Endothelial cell of umbilical vein (primary cell): Measurements from ENCODE around the gene RNASEH2B. TPM values are rescaled to one million over a fixed set of nuclear protein-coding genes. Genes with fewer than 3 reads are reported as not detected.

Source experiments
- BruUV-seq: library from RNA; stranded (reverse); fragments of 400-500 nt; replicated peaks from 2 replicates; lab custom pipeline; 2021; lab: Mats Ljungman, UMichigan
- CTCF ChIA-PET: fragments of 300-600, 350-600 bp; sonication (Branson Sonifier 250); formaldehyde crosslinking; loops from one replicate; lab custom pipeline; 2021; ENCODE audit warnings: antibody characterized with exemption, inconsistent platforms; lab: Charles Lee
- POLR2A ChIA-PET: fragments of 300-600, 350-600 bp; sonication (Branson Sonifier 250); formaldehyde crosslinking; loops from one replicate; lab custom pipeline; 2021; ENCODE audit warnings: antibody characterized with exemption, inconsistent platforms; lab: Charles Lee
- DNase-seq: peaks from one replicate; pipeline ENCODE4 v3.0.0-alpha.2; 2011; ENCODE audit warnings: low read depth, low spot score
- FAIRE-seq: peaks from 2 replicates; lab custom pipeline; 2011; peaks lifted over from hg19 to GRCh38; lab: Jason Lieb, UNC
- H2AFZ ChIP-seq: 2 replicates; pipeline ENCODE4 v1.6.0; 2012; ENCODE audit warnings: low read depth, low read length, control low read depth, inconsistent platforms
- H3K27ac ChIP-seq: 2 replicates; pipeline ENCODE4 v1.5.1; 2011; ENCODE audit warnings: low read depth, mild to moderate bottlenecking, control low read depth, low read length, moderate library complexity; ENCODE audit not compliant: insufficient read depth
- H3K27me3 ChIP-seq, 2 experiments: 2 replicates each; pipeline versions ENCODE4 v1.6.0 to v1.6.1; 2011; ENCODE audit warnings: low read length in 2 of 2, mixed read lengths in 1 of 2; ENCODE audit not compliant: control insufficient read depth in 2 of 2, insufficient read depth in 2 of 2
- H3K36me3 ChIP-seq, 2 experiments: 2 replicates in 1 of 2; 3 replicates in 1 of 2; pipeline ENCODE4 v1.5.1; 2011; ENCODE audit warnings: low read length in 2 of 2, mild to moderate bottlenecking in 1 of 2, moderate library complexity in 1 of 2; ENCODE audit not compliant: control insufficient read depth in 2 of 2, insufficient read depth in 2 of 2; ENCODE audit errors: extremely low read depth in 1 of 2
- H3K4me1 ChIP-seq: 3 replicates; pipeline ENCODE4 v1.5.1; 2011; ENCODE audit warnings: mild to moderate bottlenecking, low read length; ENCODE audit not compliant: control insufficient read depth, insufficient read depth; ENCODE audit errors: extremely low read depth
- H3K4me2 ChIP-seq: 2 replicates; pipeline ENCODE4 v1.6.1; 2011; ENCODE audit warnings: low read length, control low read depth, mixed read lengths; ENCODE audit not compliant: insufficient read depth
- H3K4me3 ChIP-seq, 3 experiments: fragments of 200-600 bp in 1 of 3; sonication (generic), shearing (Covaris generic) in 1 of 3; replicated peaks in 1 of 3; 2 replicates each; pipeline ENCODE4 v1.5.1; 2011 to 2016; ENCODE audit warnings: control low read depth in 3 of 3, low read length in 3 of 3, mild to moderate bottlenecking in 2 of 3, inconsistent platforms in 1 of 3, low read depth in 1 of 3, moderate library complexity in 1 of 3; ENCODE audit not compliant: insufficient read depth in 1 of 3
- H3K79me2 ChIP-seq: 2 replicates; pipeline ENCODE4 v1.6.0; 2012; ENCODE audit warnings: low read length, inconsistent platforms; ENCODE audit not compliant: control insufficient read depth, insufficient read depth
- H3K9ac ChIP-seq: replicated peaks from 2 replicates; pipeline ENCODE3; 2011; ENCODE audit warnings: low read length, control low read depth; ENCODE audit not compliant: insufficient read depth; ENCODE audit errors: extremely low read depth
- H3K9me1 ChIP-seq: replicated peaks from 3 replicates; pipeline ENCODE4 v1.6.0; 2011; ENCODE audit warnings: mild to moderate bottlenecking, low read length; ENCODE audit not compliant: control insufficient read depth, insufficient read depth; ENCODE audit errors: extremely low read depth
- H3K9me3 ChIP-seq: replicated peaks from 2 replicates; pipeline ENCODE4 v1.5.1; 2012; ENCODE audit warnings: low read length, inconsistent platforms; ENCODE audit not compliant: control insufficient read depth, insufficient read depth
- H4K20me1 ChIP-seq: replicated peaks from 2 replicates; pipeline ENCODE3; 2011; ENCODE audit warnings: mild to moderate bottlenecking, low read length; ENCODE audit not compliant: control insufficient read depth, insufficient read depth; ENCODE audit errors: extremely low read depth
- EZH2 ChIP-seq: IDR thresholded peaks from 2 replicates; pipeline ENCODE4 v1.6.1; 2012; ENCODE audit warnings: borderline replicate concordance, low read depth, mild to moderate bottlenecking, moderate library complexity, low read length, inconsistent platforms; ENCODE audit not compliant: severe bottlenecking
- FOS ChIP-seq: IDR thresholded peaks from 2 replicates; pipeline ENCODE4 v1.6.1; 2011; ENCODE audit warnings: mild to moderate bottlenecking, low read length, moderate library complexity, borderline replicate concordance; ENCODE audit not compliant: insufficient read depth
- GATA2 ChIP-seq: IDR thresholded peaks from 2 replicates; pipeline ENCODE4 v1.7.0; 2011; ENCODE audit warnings: low read depth, mild to moderate bottlenecking, moderate library complexity, mixed read lengths, low read length; ENCODE audit not compliant: insufficient read length, insufficient read depth
- JUN ChIP-seq: IDR thresholded peaks from 2 replicates; pipeline ENCODE4 v1.6.1; 2011; ENCODE audit warnings: borderline replicate concordance, low read depth; ENCODE audit not compliant: insufficient read length, insufficient read depth
- MAX ChIP-seq: IDR thresholded peaks from 2 replicates; pipeline ENCODE4 v1.6.1; 2011; ENCODE audit not compliant: insufficient read depth, insufficient read length
- MYC ChIP-seq: IDR thresholded peaks from one replicate; pipeline ENCODE4 v1.6.1; 2011; ENCODE audit warnings: mild to moderate bottlenecking, low read depth, low read length
- POLR2A ChIP-seq: IDR thresholded peaks from 2 replicates; pipeline ENCODE4 v1.6.1; 2012; ENCODE audit warnings: low read depth, mild to moderate bottlenecking, control low read depth, low read length
- POLR2AphosphoS5 ChIP-seq: IDR thresholded peaks from 2 replicates; pipeline ENCODE4 v1.6.1; 2012; ENCODE audit warnings: low read depth, mild to moderate bottlenecking, control low read depth, low read length, moderate library complexity; ENCODE audit not compliant: insufficient read depth
- dilution Hi-C: fragments of 300-500 bp; cut with MboI; formaldehyde crosslinking; loops from one replicate; pipeline ENCODE4 v1.15.0; 2019; ENCODE audit warnings: low sequenced_read_pairs; ENCODE audit not compliant: extremely low pct_ligation_motif_present
- intact Hi-C: fragments of 100-400 bp; cut with micrococcal nuclease; formaldehyde crosslinking; loops from one replicate; pipeline ENCODE4 v1.10.0; 2022
- polyA plus RNA-seq, 4 experiments: library from polyadenylated mRNA; depleted of rRNA in 3 of 4; stranded (reverse) in 3 of 4; unstranded in 1 of 4; fragments of >200 nt; gene quantifications; 2 replicates each; pipeline versions ENCODE4 v1.2.1 to v1.2.3, GENCODE V29; 2011 to 2012; ENCODE audit warnings: missing spikeins in 1 of 4
- total RNA-seq: library from RNA; stranded (reverse); gene quantifications from 2 replicates; pipeline ENCODE4 v1.2.3, GENCODE V29; 2021
- TF ChIP-seq, protein P1 (sequence below), 2 donors: IDR thresholded peaks; 1 replicate in 1 of 2; 2 replicates in 1 of 2; pipeline ENCODE4 v1.5.1; 2011; ENCODE audit warnings: low read length in 2 of 2, mild to moderate bottlenecking in 2 of 2, moderate library complexity in 2 of 2, control low read depth in 1 of 2, inconsistent platforms in 1 of 2, low read depth in 1 of 2; ENCODE audit not compliant: insufficient read depth in 1 of 2; ENCODE audit errors: extremely low read depth in 1 of 2

Gene RNASEH2B
- total and polyA plus RNA-seq, 2 donors (not counting 3 experiments of a cell fraction or from before 2014, with no cell fraction given) = 8.9 to 25.1 TPM

DNA sequence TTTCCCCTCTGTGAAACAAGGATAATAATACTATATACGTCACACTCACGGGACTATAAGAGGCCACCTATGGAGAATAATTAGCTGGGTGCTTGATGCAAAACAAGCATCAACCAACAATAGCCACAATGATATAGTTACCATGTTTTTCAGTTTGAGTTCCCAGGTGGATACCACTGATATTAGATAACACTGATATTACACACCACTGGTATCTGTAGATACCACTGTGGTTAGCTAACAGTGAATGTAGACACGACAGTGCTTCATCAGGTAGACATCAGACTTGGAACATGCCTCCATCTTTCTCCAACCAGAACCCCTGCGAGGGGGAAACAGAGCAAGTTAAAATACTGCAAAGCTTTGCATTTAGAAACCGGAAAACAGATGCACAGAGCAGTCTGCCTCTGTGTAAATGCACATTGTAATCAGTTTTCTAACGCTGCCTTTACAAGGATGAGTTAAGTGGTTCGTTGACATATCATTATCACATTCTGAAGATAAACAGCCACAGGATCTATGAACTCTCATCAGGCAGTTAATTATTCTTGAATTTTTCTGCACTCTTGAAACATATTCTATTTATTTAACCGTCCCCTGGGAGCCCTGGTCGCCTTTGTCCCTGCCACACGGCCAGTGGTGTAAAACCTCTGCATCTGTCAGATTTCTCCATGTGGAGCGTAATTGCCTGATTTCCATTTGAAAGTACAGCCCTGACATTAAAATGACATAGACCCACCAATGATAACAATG is 80.7 kb downstream of the RNASEH2B start:
- H3K36me3 ChIP-seq = no peaks in the 10 kb centered on the region
- intact Hi-C loops (no loop called here), dilution Hi-C loops (no loop called here)
- DNase-seq (no peak), FAIRE-seq (no peak)
- H3K9me1 ChIP-seq = no peaks in the 10 kb centered on the region
- CTCF ChIA-PET = interaction anchor here (1.0 kb wide), 3 partner anchors 22 to 1014 kb away, joined by 3 read pairs; no protein-coding TSS in a partner anchor
- H3K4me2 ChIP-seq = no peak overlapping the region
- no peaks in the 10 kb centered on the region for H3K9me3 ChIP-seq
- no peaks in the 10 kb centered on the region for H3K79me2 ChIP-seq
- H2AFZ ChIP-seq = no peak overlapping the region
- H3K4me1 ChIP-seq = no peaks in the 10 kb centered on the region
- H3K27me3 ChIP-seq = peaks cover 7 to 22% of the 10 kb centered on the region in 2 experiments
- H4K20me1 ChIP-seq = no peaks in the 10 kb centered on the region
- H3K4me3 ChIP-seq = no peak overlapping the region
- POLR2A ChIA-PET = no interaction called here
- TF ChIP-seq JUN = no peak
- TF ChIP-seq, protein P1, sequence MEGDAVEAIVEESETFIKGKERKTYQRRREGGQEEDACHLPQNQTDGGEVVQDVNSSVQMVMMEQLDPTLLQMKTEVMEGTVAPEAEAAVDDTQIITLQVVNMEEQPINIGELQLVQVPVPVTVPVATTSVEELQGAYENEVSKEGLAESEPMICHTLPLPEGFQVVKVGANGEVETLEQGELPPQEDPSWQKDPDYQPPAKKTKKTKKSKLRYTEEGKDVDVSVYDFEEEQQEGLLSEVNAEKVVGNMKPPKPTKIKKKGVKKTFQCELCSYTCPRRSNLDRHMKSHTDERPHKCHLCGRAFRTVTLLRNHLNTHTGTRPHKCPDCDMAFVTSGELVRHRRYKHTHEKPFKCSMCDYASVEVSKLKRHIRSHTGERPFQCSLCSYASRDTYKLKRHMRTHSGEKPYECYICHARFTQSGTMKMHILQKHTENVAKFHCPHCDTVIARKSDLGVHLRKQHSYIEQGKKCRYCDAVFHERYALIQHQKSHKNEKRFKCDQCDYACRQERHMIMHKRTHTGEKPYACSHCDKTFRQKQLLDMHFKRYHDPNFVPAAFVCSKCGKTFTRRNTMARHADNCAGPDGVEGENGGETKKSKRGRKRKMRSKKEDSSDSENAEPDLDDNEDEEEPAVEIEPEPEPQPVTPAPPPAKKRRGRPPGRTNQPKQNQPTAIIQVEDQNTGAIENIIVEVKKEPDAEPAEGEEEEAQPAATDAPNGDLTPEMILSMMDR (IDR thresholded peaks at IDR 0.05; ENCODE audit: extremely low read depth in 1 of 2, insufficient read depth in 1 of 2, low read depth in 1 of 2, low read length in 2 of 2) = no peak
- no peak for TF ChIP-seq GATA2
- TF ChIP-seq EZH2 = no peak
- TF ChIP-seq POLR2AphosphoS5 = no peak
- TF ChIP-seq MAX = no peak
- TF ChIP-seq MYC = no peak
- no peak for TF ChIP-seq FOS
- no peak for TF ChIP-seq POLR2A
- H3K9ac ChIP-seq = no peak overlapping the region
- H3K27ac ChIP-seq = no peak overlapping the region
- no TSS peak for BruUV-seq
